Kidney epithelial cell (primary cell): Measurements from ENCODE around the gene PRKCB. TPM values are rescaled to one million over a fixed set of nuclear protein-coding genes. Genes with fewer than 3 reads are reported as not detected.

Source experiments
- DNase-seq: peaks from one replicate; pipeline ENCODE4 v3.0.0-alpha.2; 2010; ENCODE audit warnings: low read depth
- H3K27me3 ChIP-seq: 2 replicates; pipeline ENCODE4 v1.6.0; 2011; ENCODE audit warnings: low read length; ENCODE audit not compliant: control insufficient read depth, insufficient read depth
- H3K36me3 ChIP-seq: 2 replicates; pipeline ENCODE4 v1.5.1; 2011; ENCODE audit warnings: low read length; ENCODE audit not compliant: control insufficient read depth, insufficient read depth
- H3K4me3 ChIP-seq: 2 replicates; pipeline ENCODE4 v1.5.1; 2011; ENCODE audit warnings: low read depth, mild to moderate bottlenecking, control low read depth, low read length
- total RNA-seq: library from RNA; depleted of rRNA; stranded (reverse); fragments of >200 nt; gene quantifications from 2 replicates; pipeline ENCODE4 v1.2.3, GENCODE V29; 2015
- TF ChIP-seq, protein P1 (sequence below): IDR thresholded peaks from 2 replicates; pipeline ENCODE4 v1.5.1; 2011; ENCODE audit warnings: mild to moderate bottlenecking, moderate library complexity, low read length, control low read depth, inconsistent platforms; ENCODE audit not compliant: insufficient read depth, poor library complexity, severe bottlenecking

The PRKCB gene
- total RNA-seq, 1 donor from 2014 or later = 7.1 TPM

DNA sequence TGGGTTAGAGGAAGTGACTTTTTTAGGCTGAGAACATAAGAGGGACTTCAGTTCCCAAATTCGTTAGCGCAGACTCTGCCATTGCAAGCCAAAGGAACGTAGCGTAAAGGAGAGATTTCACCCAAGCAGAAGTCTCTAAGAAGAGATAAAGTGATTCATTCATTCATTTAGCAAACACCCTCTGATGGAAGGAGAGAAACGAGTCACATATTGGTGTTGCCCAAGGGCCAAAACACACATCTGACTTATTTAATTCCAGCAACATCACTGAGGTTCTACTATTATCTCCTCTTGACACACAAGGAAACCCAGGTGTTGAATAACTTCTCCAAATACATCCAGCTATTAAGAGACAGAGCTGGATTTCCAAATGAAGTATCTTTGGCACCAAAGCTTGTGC, 334.6 kb downstream of the PRKCB start:
- DNase-seq = no peak
- TF ChIP-seq, protein P1, sequence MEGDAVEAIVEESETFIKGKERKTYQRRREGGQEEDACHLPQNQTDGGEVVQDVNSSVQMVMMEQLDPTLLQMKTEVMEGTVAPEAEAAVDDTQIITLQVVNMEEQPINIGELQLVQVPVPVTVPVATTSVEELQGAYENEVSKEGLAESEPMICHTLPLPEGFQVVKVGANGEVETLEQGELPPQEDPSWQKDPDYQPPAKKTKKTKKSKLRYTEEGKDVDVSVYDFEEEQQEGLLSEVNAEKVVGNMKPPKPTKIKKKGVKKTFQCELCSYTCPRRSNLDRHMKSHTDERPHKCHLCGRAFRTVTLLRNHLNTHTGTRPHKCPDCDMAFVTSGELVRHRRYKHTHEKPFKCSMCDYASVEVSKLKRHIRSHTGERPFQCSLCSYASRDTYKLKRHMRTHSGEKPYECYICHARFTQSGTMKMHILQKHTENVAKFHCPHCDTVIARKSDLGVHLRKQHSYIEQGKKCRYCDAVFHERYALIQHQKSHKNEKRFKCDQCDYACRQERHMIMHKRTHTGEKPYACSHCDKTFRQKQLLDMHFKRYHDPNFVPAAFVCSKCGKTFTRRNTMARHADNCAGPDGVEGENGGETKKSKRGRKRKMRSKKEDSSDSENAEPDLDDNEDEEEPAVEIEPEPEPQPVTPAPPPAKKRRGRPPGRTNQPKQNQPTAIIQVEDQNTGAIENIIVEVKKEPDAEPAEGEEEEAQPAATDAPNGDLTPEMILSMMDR = no peak
- Histone ChIP-seq H3K36me3 (no peaks in the 10 kb centered on the region), H3K27me3 (no peaks in the 10 kb centered on the region), H3K4me3 (no peak overlapping the region)

DNA sequence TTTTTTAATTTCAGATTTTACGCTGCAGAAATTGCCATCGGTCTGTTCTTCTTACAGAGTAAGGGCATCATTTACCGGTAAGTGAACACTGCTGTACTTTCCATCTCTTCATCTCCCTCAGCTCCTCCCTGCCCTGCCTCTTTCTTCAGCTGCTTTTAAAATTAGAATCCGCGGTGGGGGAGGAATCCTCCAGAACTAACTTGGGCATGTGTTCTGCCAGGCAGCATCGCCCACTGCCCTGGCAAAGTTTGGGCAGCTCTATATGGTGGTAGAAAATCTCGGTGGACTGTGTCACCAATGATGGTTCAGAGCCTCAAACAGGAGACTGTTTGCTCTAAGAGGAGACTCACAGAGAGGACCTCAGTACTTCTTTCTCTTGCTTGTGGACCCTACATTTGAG, 338.7 kb downstream of the PRKCB start:
- no peaks in the 10 kb centered on the region for H3K36me3 ChIP-seq
- H3K4me3 ChIP-seq = no peak overlapping the region
- TF ChIP-seq, protein P1 = no peak
- no peaks in the 10 kb centered on the region for H3K27me3 ChIP-seq
- no peak for DNase-seq

DNA sequence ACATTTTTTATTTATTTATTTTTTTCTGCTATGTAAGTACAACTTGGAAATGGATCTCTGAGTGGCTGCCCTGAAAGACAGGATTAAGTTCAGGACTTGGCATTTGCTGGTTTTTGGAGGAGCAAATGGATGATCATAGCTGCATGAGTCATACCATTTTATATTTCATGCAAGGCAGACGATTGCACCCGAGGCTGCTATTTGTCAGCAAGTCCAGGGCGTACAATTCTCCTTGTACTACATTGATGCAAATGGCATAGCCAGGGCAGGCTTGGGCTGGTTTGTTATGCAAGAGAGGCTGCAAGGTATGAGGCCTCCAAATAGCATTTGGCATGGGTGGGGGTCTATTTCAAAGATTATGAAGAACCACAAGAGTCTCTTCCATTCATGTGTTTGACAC, 339.2 kb downstream of the PRKCB start:
- Histone ChIP-seq H3K4me3 (no peak overlapping the region), H3K27me3 (no peaks in the 10 kb centered on the region), H3K36me3 (no peaks in the 10 kb centered on the region)
- no peak for DNase-seq
- TF ChIP-seq, protein P1 = no peak

DNA sequence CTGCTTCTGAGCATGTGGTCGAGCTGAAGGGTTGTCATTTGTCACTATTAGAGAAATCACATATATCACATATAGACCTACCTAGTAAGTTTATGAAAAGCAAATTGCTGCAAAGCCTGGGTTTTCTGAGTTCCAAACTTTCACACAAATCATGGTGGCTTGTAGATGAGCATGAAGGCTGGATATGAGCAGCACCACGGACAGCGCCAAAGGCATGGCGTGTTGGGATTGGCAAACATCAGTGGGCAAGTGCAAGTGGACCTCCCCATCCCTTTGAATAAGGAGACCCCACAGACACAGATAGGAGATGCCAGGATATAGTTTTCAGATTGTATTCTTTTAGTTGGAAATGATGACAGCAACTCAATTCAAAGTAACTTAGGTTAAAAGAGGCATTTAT, 342.7 kb downstream of the PRKCB start:
- TF ChIP-seq, protein P1 = no peak
- no peaks in the 10 kb centered on the region for H3K27me3 ChIP-seq
- no peak for DNase-seq
- H3K4me3 ChIP-seq = no peak overlapping the region
- no peaks in the 10 kb centered on the region for H3K36me3 ChIP-seq

DNA sequence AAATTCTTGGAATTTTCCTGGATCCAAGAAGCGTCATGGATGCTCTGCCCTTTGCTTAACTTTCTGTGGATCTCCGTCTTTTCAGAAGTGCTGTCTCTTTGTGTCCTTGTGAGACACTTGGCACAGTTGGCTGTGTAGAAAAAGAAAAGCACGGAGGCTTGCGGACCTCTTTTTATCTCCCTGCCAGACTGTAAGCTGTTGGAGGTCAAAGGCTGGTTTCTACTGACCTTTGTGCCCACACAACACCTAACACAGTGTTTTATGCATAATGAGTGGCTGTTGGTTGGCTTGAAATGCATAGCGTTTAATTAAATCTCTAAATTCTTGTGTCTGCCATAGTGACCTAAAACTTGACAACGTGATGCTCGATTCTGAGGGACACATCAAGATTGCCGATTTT, 344.7 kb downstream of the PRKCB start:
- H3K27me3 ChIP-seq = no peaks in the 10 kb centered on the region
- no peak for DNase-seq
- TF ChIP-seq, protein P1 = no peak
- no peak overlapping the region for H3K4me3 ChIP-seq
- no peaks in the 10 kb centered on the region for H3K36me3 ChIP-seq

DNA sequence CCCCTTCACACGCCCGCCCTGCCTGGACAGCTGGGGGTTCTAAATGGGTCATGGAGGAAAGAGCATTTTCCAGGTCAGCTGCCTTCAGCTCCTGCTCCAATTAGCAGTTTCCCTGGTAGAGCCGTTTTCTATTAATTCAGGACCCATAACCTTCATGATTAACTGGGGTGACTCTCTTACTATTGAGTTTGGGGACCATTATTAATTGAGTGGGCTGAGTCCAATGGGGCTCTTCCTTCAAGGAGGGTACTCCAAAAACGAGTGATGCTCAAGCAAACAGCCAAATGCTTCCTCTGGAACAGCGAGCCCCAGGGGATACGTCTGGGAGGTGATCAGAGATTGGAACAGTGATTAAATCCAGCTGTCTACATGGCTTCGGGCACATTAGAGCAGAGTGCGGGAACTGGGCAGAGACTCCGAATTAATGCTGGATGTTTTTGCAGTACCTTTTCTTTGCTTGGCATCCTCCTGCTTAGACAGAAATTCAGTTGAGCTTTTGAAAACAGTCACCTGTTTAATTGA, 352.3 kb downstream of the PRKCB start:
- DNase-seq = no peak
- TF ChIP-seq, protein P1 = no peak
- no peaks in the 10 kb centered on the region for H3K27me3 ChIP-seq

More for the DNA sequence above, 352.3 kb downstream of the PRKCB start:
- no peaks in the 10 kb centered on the region for H3K36me3 ChIP-seq
- no peak overlapping the region for H3K4me3 ChIP-seq
